HFFc6 (cell line): Measurements from ENCODE around the gene THOC7. TPM values are rescaled to one million over a fixed set of nuclear protein-coding genes. Genes with fewer than 3 reads are reported as not detected.

Experiments used
- DNase-seq: peaks from one replicate; pipeline ENCODE4 v3.0.0-alpha.2; 2018
- H3K27ac Mint-ChIP-seq: 2 replicates; pipeline ENCODE4 v1.8.0; 2020; ENCODE audit warnings: mild to moderate bottlenecking, mixed read lengths
- H3K27me3 Mint-ChIP-seq: 2 replicates; pipeline ENCODE4 v1.8.0; 2021; ENCODE audit warnings: mild to moderate bottlenecking, moderate library complexity, mixed read lengths; ENCODE audit not compliant: insufficient read depth
- H3K36me3 Mint-ChIP-seq: 2 replicates; pipeline ENCODE4 v1.8.0; 2021; ENCODE audit warnings: low read depth, mixed read lengths
- H3K4me1 Mint-ChIP-seq: 2 replicates; pipeline ENCODE4 v1.8.0; 2020; ENCODE audit warnings: low read depth, mixed read lengths
- H3K4me3 Mint-ChIP-seq: 2 replicates; pipeline ENCODE4 v1.8.0; 2020; ENCODE audit warnings: mild to moderate bottlenecking, moderate library complexity, mixed read lengths
- H3K9me3 Mint-ChIP-seq: 2 replicates; pipeline ENCODE4 v1.8.0; 2020; ENCODE audit warnings: mild to moderate bottlenecking, mixed read lengths
- total RNA-seq, 6 experiments: library from RNA; stranded (reverse); fragmentation: NEBNext Ultra II Directional; extraction: Animal tissue kit (Norgen Biotek cat#: 25700); gene quantifications; 2 replicates in 1 of 6; 3 replicates in 5 of 6; pipeline ENCODE4 v1.2.3, GENCODE V29; 2021
- TF ChIP-seq, protein P1 (sequence below): fragments of 200-600 bp; sonication (generic); IDR thresholded peaks from 2 replicates; pipeline ENCODE4 v1.5.0; 2021; ENCODE audit warnings: antibody characterized with exemption, mild to moderate bottlenecking

Gene THOC7
- total RNA-seq, 6 experiments from 2014 or later = 68.2 to 82.5 (median 74.3) TPM

- Mint-ChIP-seq H3K36me3 (peaks cover 17% of the 10 kb centered on the region), H3K27ac (no peak overlapping the region), H3K27me3 (no peaks in the 10 kb centered on the region; the same call in 1 of the 2 replicates), H3K4me1 (peaks cover 36% of the 10 kb centered on the region), H3K4me3 (no peak overlapping the region), H3K9me3 (no peaks in the 10 kb centered on the region)
- TF ChIP-seq, protein P1, sequence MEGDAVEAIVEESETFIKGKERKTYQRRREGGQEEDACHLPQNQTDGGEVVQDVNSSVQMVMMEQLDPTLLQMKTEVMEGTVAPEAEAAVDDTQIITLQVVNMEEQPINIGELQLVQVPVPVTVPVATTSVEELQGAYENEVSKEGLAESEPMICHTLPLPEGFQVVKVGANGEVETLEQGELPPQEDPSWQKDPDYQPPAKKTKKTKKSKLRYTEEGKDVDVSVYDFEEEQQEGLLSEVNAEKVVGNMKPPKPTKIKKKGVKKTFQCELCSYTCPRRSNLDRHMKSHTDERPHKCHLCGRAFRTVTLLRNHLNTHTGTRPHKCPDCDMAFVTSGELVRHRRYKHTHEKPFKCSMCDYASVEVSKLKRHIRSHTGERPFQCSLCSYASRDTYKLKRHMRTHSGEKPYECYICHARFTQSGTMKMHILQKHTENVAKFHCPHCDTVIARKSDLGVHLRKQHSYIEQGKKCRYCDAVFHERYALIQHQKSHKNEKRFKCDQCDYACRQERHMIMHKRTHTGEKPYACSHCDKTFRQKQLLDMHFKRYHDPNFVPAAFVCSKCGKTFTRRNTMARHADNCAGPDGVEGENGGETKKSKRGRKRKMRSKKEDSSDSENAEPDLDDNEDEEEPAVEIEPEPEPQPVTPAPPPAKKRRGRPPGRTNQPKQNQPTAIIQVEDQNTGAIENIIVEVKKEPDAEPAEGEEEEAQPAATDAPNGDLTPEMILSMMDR = no peak
- DNase-seq = no peak
Measured at GRCh38 chr3:63853106-63853505, 10.5 kb downstream of the THOC7 start.

DNA sequence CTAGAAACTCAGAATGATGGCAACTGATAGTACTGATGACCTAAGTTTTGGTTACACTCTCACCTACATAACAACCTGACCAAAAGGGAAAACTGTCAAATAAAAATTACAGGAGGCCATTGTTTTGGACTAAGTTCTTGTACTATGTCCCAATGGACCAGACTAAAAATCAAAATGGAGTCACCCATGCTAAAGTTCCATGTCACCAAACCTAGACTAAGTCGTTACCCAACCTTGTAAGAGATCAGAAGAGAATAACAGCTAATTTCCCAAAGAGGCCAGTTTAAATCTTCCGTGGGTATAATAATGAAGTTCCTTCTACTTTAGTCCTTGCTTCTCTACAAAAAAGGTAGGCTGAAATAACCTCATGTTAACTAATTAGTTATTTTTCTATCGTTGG lies 12.3 kb downstream of the THOC7 start:
- no peak for DNase-seq
- Mint-ChIP-seq H3K4me1 (peaks cover 21% of the 10 kb centered on the region), H3K36me3 (peaks cover 17% of the 10 kb centered on the region), H3K27ac (no peak overlapping the region), H3K9me3 (no peaks in the 10 kb centered on the region), H3K27me3 (no peaks in the 10 kb centered on the region; the same call in 1 of the 2 replicates), H3K4me3 (no peak overlapping the region)
- TF ChIP-seq, protein P1 = no peak

DNA sequence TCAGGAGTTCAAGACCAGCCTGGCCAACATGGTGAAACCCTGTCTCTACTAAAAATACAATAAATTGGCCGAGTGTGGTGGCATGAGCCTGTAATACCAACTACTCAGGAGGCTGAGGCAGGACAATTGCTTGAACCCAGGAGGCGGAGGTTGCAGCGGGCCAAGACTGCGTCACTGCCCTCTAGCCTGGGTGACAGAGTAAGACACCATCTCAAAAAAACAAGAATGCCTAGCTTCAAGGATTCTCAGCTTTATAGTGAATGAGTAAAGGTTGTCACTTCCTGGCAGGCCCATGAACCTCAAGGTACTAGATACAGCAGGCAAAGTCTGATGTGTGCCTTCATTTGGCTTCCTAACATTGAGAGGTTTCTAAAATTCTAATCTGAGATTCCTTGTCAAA lies 14.4 kb downstream of the THOC7 start:
- H3K27me3 Mint-ChIP-seq = no peaks in the 10 kb centered on the region; the same call in 1 of the 2 replicates
- no peak overlapping the region for H3K4me3 Mint-ChIP-seq
- H3K4me1 Mint-ChIP-seq = peaks cover 14% of the 10 kb centered on the region
- H3K36me3 Mint-ChIP-seq = peaks cover 17% of the 10 kb centered on the region
- no peak for DNase-seq
- no peak overlapping the region for H3K27ac Mint-ChIP-seq
- H3K9me3 Mint-ChIP-seq = no peaks in the 10 kb centered on the region
- TF ChIP-seq, protein P1 = no peak

DNA sequence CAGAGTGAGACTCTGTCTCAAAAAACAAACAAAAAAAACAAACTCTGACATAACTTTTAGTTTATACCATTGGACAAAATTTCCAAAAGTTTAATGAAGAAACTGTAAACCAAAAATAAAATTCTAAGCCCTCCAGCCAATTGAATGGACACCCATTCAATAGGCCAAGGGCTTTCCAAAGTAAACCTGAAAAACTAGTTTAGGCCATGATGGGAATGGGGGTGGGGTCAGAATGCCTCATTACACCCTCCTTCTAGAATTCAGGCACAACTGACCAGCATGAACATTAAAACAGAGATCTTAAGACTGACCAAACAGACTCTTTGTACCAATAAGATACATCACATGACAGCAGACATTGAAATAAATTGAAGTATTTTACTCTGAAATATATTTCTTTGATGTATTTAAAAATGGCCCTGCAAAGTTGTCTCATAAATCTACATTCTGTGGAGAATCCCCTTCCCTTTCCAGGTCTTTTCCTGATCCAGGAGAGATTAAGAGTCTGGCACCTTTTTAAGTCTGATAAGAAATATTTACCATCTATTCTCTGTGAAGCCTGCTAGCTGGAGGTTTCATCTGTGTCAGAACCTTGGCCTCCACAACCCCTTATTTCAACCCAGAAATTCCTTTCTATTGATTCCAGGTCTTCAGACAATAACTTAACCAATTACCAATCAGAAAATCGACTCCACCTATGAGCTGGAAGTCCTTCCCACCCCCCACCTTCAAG lies 15.7 kb downstream of the THOC7 start:
- Mint-ChIP-seq H3K9me3 (no peaks in the 10 kb centered on the region), H3K4me3 (no peak overlapping the region), H3K27me3 (no peaks in the 10 kb centered on the region; the same call in 1 of the 2 replicates), H3K27ac (no peak overlapping the region), H3K4me1 (peaks cover 14% of the 10 kb centered on the region), H3K36me3 (peaks cover 22% of the 10 kb centered on the region)
- no peak for DNase-seq
- TF ChIP-seq, protein P1 = no peak

- no peaks in the 10 kb centered on the region for H3K9me3 Mint-ChIP-seq
- TF ChIP-seq, protein P1 = no peak
- peaks cover 12% of the 10 kb centered on the region for H3K4me1 Mint-ChIP-seq
- H3K4me3 Mint-ChIP-seq = no peak overlapping the region
- no peak for DNase-seq
- H3K27ac Mint-ChIP-seq = no peak overlapping the region
- peaks cover 5% of the 10 kb centered on the region; the same call in 1 of the 2 replicates for H3K36me3 Mint-ChIP-seq
- H3K27me3 Mint-ChIP-seq = no peaks in the 10 kb centered on the region
Measured at GRCh38 chr3:63845215-63845614, 18.4 kb downstream of the THOC7 start.
